ENCODE results near the gene CASQ2. TPM values are rescaled to one million over a fixed set of nuclear protein-coding genes. Genes with fewer than 3 reads are reported as not detected.
A peak's percentile ranks its signal among the peaks of the same experiment; 100 is the strongest.

CASQ2 gene
- total and polyA plus RNA-seq, 2 of the 4 experiments (the other 2 are of a cell fraction): not detected

DNA sequence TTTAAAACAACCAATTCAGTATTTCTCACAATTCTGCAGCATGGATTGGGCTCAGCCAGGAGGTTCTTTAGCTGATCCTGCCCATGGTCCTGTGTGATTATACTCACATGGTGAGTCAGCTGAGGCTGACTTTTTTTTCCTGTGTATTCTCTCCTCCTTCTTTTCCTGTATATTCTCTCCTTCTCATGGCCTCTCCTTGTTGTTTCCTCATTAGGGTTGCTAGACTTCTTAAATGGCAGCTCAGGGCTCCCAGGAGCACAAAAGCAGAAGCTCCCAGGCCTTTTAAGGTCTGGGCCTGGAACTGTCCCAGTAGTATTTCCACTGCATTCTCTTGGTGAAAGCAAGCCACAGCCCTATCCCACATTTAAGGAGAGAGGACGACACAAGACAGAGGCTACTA is 99.9 kb downstream of the CASQ2 start:
- ATAC-seq (ENCODE audit: low read depth): peak; percentile 18; the same call in 1 of the 2 replicates
- intact Hi-C loops (cut with micrococcal nuclease) (no loop called here), in situ Hi-C loops (cut with MboI; ENCODE audit: low sequenced_read_pairs) (no loop called here), dilution Hi-C loops (cut with HindIII; ENCODE audit: low sequenced_read_pairs, unreplicated experiment) (no loop called here)
- H3K36me3 ChIP-seq (ENCODE audit: control insufficient read depth, insufficient read depth, low read length): peaks cover 18% of the 10 kb centered on the region
- ChIA-PET POLR2A (ENCODE audit: unreplicated experiment) (no interaction called here), CTCF (interaction anchor here (0.7 to 2.9 kb wide), 3 partner anchors 9 to 38 kb away, joined by 3 to 14 read pairs (median 3); no protein-coding TSS in a partner anchor)
- H2AK9ac ChIP-seq (replicated peaks; ENCODE audit: low read depth, low read length, poor library complexity): no peak overlapping the region
- no peak overlapping the region for H4K5ac ChIP-seq (ENCODE audit: low read depth, low read length)
- H2BK5ac ChIP-seq (ENCODE audit: low read depth, low read length, poor library complexity, severe bottlenecking): peak overlapping the region; percentile 16
- TF ChIP-seq RFX5 (IDR thresholded peaks at IDR 0.05; ENCODE audit: low read depth, low read length) (no peak), NFE2L2 (IDR thresholded peaks at IDR 0.05; ENCODE audit: low read depth, low read length) (no peak), MAFK (IDR thresholded peaks at IDR 0.05; ENCODE audit: low read depth, low read length) (no peak), RCOR1 (IDR thresholded peaks at IDR 0.05; ENCODE audit: insufficient replicate concordance, low read length) (no peak), SMC3 (IDR thresholded peaks at IDR 0.05; ENCODE audit: low read depth, low read length) (no peak)
- H4K20me1 ChIP-seq (ENCODE audit: insufficient read depth, low read length): peaks cover 6% of the 10 kb centered on the region; the same call in 1 of the 2 replicates
- H2AFZ ChIP-seq (replicated peaks; ENCODE audit: low read length, poor library complexity): no peak overlapping the region
- no peak overlapping the region for H2AK5ac ChIP-seq (ENCODE audit: low read depth, low read length)
- no peak overlapping the region for H2BK15ac ChIP-seq (ENCODE audit: low read depth, low read length)
- H3K4me1 ChIP-seq (ENCODE audit: control insufficient read depth, insufficient read depth, low read length): peaks cover 19% of the 10 kb centered on the region
- no peak overlapping the region for H3K23ac ChIP-seq (ENCODE audit: low read depth, low read length)
- H2BK120ac ChIP-seq (ENCODE audit: low read depth, low read length): peak overlapping the region; percentile 42; the same call in 1 of the 2 replicates
- no peak overlapping the region; the same call in 1 of the 2 replicates for H4K91ac ChIP-seq (ENCODE audit: insufficient read depth, low read depth, low read length)
- H3K14ac ChIP-seq (replicated peaks; ENCODE audit: low read depth, low read length): peak overlapping the region; percentile 5; the same call in 1 of the 2 replicates
- H3K9ac ChIP-seq (ENCODE audit: low read depth, low read length): no peak overlapping the region
- H3K4me3 ChIP-seq (ENCODE audit: insufficient read depth, low read depth, low read length): no peak overlapping the region
- BruUV-seq (replicated peaks): no TSS peak
- H3K27ac ChIP-seq (ENCODE audit: insufficient read depth, low read length): peak overlapping the region; percentile 21; the same call in 1 of the 2 replicates
- no peak overlapping the region for H3K18ac ChIP-seq (ENCODE audit: low read depth, low read length)
- peak; percentile 57 for DNase-seq
- H2BK20ac ChIP-seq (ENCODE audit: low read depth, low read length): no peak overlapping the region
- peaks cover 13% of the 10 kb centered on the region; the same call in 1 of the 2 replicates for H3K9me1 ChIP-seq (ENCODE audit: insufficient read depth, low read length)
- peaks cover 7 to 42% of the 10 kb centered on the region in 2 experiments for H3K79me1 ChIP-seq (ENCODE audit: low read depth in 1 of 2, low read length in 2 of 2)
- no peak overlapping the region for H3K56ac ChIP-seq (ENCODE audit: extremely low read depth, insufficient read depth, low read length)
- H4K8ac ChIP-seq (ENCODE audit: low read depth in 2 of 2, low read length in 2 of 2): no peak overlapping the region
- H3K4me2 ChIP-seq (ENCODE audit: low read depth, low read length): no peak overlapping the region
- H3K27me3 ChIP-seq (ENCODE audit: control insufficient read depth, insufficient read depth, low read length): no peaks in the 10 kb centered on the region
- no CpG with 5 or more reads among the region's 1 CpG for WGBS, 2 experiments (ENCODE audit: extremely low coverage in 2 of 2, insufficient read length in 1 of 2)
- peaks cover 5% of the 10 kb centered on the region; the same call in 1 of the 2 replicates for H3K9me3 ChIP-seq (ENCODE audit: control insufficient read depth, insufficient read depth, low read length)
- H3K4ac ChIP-seq (ENCODE audit: low read depth, low read length): no peak overlapping the region

Measured in IMR-90 (cell line).